Fibroblast of mammary gland (primary cell): ENCODE results near the gene FOCAD.
A peak's percentile ranks its signal among the peaks of the same experiment; 100 is the strongest.

Experiments used
- DNase-seq: peaks from one replicate; pipeline ENCODE4 v3.0.0-alpha.2; 2010; ENCODE audit warnings: low read depth
- H3K4me3 ChIP-seq: 2 replicates; pipeline ENCODE4 v1.5.1; 2011; ENCODE audit warnings: low read depth, mild to moderate bottlenecking, low read length, moderate library complexity; ENCODE audit not compliant: control insufficient read depth
- TF ChIP-seq, protein P1 (sequence below): conservative IDR thresholded peaks from 2 replicates; pipeline ENCODE4 v1.5.1; 2011; ENCODE audit warnings: low read depth, low read length, inconsistent platforms; ENCODE audit not compliant: control insufficient read depth, insufficient read depth

The FOCAD gene

DNA sequence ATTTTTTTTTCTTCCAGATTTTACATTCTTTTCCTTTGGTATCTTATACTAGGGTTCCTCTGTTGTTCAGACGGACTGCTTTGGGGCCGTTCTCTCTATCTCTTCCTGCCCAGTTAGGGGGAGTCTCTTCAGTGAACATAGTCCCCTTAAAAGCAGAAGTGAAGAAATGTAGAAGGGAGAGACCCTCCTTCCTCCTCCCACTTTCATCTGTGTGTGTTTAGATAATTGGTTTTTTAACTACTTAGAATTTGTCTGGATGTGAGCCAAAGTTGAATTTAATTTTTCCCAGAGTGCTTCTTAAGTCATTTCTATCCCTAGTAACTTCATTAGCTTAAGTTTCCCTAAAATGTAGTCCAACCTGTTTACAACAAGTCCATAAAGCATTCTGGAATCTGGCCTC is 179.9 kb downstream of the FOCAD start:
- H3K4me3 ChIP-seq = no peak overlapping the region
- DNase-seq = no peak
- TF ChIP-seq, protein P1, sequence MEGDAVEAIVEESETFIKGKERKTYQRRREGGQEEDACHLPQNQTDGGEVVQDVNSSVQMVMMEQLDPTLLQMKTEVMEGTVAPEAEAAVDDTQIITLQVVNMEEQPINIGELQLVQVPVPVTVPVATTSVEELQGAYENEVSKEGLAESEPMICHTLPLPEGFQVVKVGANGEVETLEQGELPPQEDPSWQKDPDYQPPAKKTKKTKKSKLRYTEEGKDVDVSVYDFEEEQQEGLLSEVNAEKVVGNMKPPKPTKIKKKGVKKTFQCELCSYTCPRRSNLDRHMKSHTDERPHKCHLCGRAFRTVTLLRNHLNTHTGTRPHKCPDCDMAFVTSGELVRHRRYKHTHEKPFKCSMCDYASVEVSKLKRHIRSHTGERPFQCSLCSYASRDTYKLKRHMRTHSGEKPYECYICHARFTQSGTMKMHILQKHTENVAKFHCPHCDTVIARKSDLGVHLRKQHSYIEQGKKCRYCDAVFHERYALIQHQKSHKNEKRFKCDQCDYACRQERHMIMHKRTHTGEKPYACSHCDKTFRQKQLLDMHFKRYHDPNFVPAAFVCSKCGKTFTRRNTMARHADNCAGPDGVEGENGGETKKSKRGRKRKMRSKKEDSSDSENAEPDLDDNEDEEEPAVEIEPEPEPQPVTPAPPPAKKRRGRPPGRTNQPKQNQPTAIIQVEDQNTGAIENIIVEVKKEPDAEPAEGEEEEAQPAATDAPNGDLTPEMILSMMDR = no peak

DNA sequence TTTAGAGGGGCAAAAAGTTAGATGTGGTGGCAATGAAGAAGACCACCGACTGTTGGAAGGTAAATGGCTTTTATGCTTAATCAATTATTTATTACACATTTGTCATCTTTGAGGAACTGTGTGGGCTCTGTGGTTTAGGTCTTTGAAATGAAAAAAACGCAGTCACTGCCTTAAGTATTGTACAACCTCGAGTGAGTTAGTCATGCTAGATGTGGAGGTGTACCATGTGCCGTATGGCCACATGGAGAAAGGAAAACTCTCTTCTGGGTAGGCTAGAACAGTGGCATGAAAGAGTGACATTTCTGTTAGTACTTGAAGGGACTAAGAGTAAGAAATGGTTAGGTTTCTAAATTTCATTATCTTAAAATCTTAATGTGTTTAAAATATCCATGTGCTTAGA is 181.3 kb downstream of the FOCAD start:
- no peak overlapping the region for H3K4me3 ChIP-seq
- TF ChIP-seq, protein P1 = no peak
- DNase-seq = peak; percentile 23

DNA sequence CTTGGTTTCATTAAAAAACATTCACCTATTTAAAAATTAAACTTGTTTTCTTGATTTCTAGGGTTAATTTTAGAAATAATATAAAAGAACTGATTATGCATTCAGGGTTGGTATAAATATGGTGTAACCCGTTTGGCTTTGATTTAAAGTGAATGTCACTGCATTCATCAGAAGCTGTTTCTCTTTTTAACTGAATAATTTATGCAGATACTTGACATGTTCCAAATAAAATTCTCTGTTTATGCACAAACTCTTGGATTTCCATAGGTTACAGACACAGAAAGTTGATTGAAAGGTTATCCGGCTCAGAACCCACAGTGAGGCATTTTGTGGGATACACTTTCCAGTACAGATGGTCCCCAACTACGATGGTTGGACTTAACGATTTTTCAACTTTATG is 186.1 kb downstream of the FOCAD start:
- DNase-seq = no peak
- TF ChIP-seq, protein P1 = no peak
- no peak overlapping the region for H3K4me3 ChIP-seq

DNA sequence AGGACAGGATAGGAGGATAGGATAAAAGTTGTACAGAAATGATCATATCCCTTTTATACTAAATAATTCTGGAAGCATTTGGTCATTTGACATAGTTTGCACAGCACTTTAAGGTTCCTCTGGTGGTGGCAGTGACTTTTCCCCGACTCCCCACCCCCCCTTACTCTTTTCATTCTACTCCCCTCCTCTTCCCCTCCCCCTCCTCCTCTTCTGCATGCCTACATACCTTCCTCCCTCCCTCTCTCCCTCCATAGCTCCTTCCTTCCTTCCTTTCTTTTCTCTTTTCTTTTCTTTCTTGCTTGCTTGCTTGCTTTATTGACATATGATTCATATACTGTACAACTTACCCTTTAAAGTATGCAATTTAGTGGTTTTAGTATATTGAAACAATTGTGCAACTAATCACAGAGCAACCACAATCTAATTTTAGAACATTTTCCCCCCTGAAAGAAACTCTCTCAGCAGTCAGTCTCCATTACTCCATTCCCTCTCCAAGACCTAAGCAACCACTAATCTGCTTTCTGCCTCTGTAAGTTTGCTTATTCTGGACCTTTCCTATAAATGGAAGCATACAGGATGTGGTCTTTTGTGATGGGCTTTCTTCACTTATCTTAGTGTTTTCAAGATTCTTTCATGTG is 188.4 kb downstream of the FOCAD start:
- H3K4me3 ChIP-seq = no peak overlapping the region
- peak; percentile 84 for DNase-seq
- TF ChIP-seq, protein P1 = no peak

DNA sequence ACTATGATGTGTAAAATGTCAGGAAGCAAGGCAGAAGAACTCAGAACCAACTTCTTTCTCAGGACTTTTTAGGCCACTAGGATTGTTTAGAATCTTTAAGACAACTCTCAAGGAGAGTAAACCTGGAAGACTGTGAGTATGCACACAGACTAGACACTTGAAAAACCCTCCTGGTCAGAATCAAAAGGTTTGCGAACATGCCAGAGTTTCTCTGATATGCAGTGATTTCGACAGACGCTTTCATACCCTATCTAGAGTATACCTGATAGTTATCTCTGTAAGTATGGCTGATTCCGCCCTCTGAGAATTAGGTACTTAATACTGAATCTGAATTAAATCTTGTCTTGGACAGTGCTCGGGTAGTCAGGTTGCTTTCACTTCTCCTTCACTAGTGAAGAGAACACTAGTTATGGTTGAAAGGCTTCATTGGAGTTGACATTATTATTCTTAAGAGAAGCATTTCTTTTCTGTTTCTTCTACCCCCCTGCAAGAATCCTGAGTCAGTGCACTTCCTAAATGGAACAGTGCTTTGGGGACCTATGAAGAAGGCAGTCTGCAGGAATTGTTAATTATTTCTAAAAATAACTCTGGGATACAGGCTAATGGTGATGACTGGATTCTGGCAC is 189.3 kb downstream of the FOCAD start:
- DNase-seq = peak; percentile 69
- no peak overlapping the region for H3K4me3 ChIP-seq
- TF ChIP-seq, protein P1 = no peak

DNA sequence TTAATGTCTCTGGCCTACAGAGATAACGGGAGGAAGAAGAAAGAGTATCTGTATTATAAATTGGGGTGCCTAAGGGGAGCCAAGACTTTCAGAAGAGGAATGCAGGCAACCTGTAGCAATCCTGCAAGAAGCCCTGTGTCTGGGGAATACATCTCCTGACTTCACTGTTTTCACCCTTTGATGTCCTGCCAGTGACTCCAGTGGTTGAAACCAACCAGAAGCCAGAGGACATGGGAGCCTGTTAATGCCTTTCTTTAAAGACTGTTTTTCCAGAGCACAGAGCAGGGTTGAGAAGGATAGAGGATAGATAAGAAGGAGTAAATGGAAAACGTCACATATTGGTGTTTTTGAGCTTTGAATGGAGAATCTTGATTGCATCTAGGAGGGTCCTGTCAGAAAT is 196.2 kb downstream of the FOCAD start:
- TF ChIP-seq, protein P1 = no peak
- no peak overlapping the region for H3K4me3 ChIP-seq
- no peak for DNase-seq
